H9 (cell line): ENCODE data around the gene SPCS1. TPM values are rescaled to one million over a fixed set of nuclear protein-coding genes. Genes with fewer than 3 reads are reported as not detected.

Experiments
- DNase-seq: peaks from one replicate; pipeline ENCODE4 v3.0.0-alpha.2; 2017
- H2AFZ ChIP-seq: one replicate; pipeline ENCODE4 v1.6.1; 2013; ENCODE audit warnings: mild to moderate bottlenecking, low read length, control low read depth, moderate library complexity
- H2AK5ac ChIP-seq: 2 replicates; pipeline ENCODE4 v1.6.1; 2013; ENCODE audit warnings: low read length, control low read depth, mixed read lengths; ENCODE audit not compliant: insufficient read length
- H2BK120ac ChIP-seq: one replicate; pipeline ENCODE4 v1.6.1; 2013; ENCODE audit warnings: low read depth, mild to moderate bottlenecking, low read length, control low read depth, inconsistent platforms; ENCODE audit not compliant: poor library complexity, severe bottlenecking
- H2BK12ac ChIP-seq: 2 replicates; pipeline ENCODE4 v1.6.1; 2013; ENCODE audit warnings: low read length, control low read depth, mixed read lengths, low read depth; ENCODE audit not compliant: insufficient read length
- H2BK15ac ChIP-seq: 2 replicates; pipeline ENCODE4 v1.6.1; 2013; ENCODE audit warnings: low read depth, low read length, control low read depth
- H2BK20ac ChIP-seq: one replicate; pipeline ENCODE4 v1.6.1; 2013; ENCODE audit warnings: low read depth, mild to moderate bottlenecking, low read length, control low read depth, inconsistent platforms; ENCODE audit not compliant: poor library complexity, severe bottlenecking
- H2BK5ac ChIP-seq: 2 replicates; pipeline ENCODE4 v1.6.1; 2013; ENCODE audit warnings: low read length, control low read depth, mixed read lengths; ENCODE audit not compliant: insufficient read length
- H3K14ac ChIP-seq: 2 replicates; pipeline ENCODE4 v1.6.1; 2013; ENCODE audit warnings: low read length, control low read depth; ENCODE audit not compliant: insufficient read depth
- H3K18ac ChIP-seq: 2 replicates; pipeline ENCODE4 v1.6.1; 2013; ENCODE audit warnings: low read depth, mild to moderate bottlenecking, mixed read lengths, low read length, control low read depth; ENCODE audit not compliant: insufficient read length
- H3K23ac ChIP-seq: 2 replicates; pipeline ENCODE4 v1.6.1; 2013; ENCODE audit warnings: low read length, control low read depth, mixed read lengths, low read depth; ENCODE audit not compliant: insufficient read length
- H3K23me2 ChIP-seq: 2 replicates; pipeline ENCODE4 v1.6.1; 2013; ENCODE audit warnings: low read depth, mild to moderate bottlenecking, mixed read lengths, low read length, control low read depth; ENCODE audit not compliant: insufficient read length, poor library complexity, severe bottlenecking
- H3K27ac ChIP-seq: 2 replicates; pipeline ENCODE4 v1.5.1; 2013; ENCODE audit warnings: low read length, control low read depth, mixed read lengths, low read depth; ENCODE audit not compliant: insufficient read length
- H3K27me3 ChIP-seq: 2 replicates; pipeline ENCODE4 v1.6.1; 2013; ENCODE audit warnings: low read length, control low read depth, inconsistent platforms; ENCODE audit not compliant: insufficient read depth
- H3K4ac ChIP-seq: 2 replicates; pipeline ENCODE4 v1.6.1; 2013; ENCODE audit warnings: low read depth, mild to moderate bottlenecking, control low read depth, inconsistent platforms, low read length, moderate library complexity
- H3K4me1 ChIP-seq: 2 replicates; pipeline ENCODE4 v1.6.1; 2013; ENCODE audit warnings: low read length, control low read depth, inconsistent platforms; ENCODE audit not compliant: insufficient read depth
- H3K4me2 ChIP-seq: 2 replicates; pipeline ENCODE4 v1.6.1; 2013; ENCODE audit warnings: low read length, control low read depth, mixed read lengths; ENCODE audit not compliant: insufficient read length, insufficient read depth
- H3K56ac ChIP-seq: 2 replicates; pipeline ENCODE4 v1.6.1; 2013; ENCODE audit warnings: low read depth, mild to moderate bottlenecking, mixed read lengths, low read length, control low read depth; ENCODE audit not compliant: insufficient read length
- H3K79me1 ChIP-seq: 2 replicates; pipeline ENCODE4 v1.6.1; 2013; ENCODE audit warnings: low read depth, mild to moderate bottlenecking, moderate library complexity, low read length, control low read depth, inconsistent platforms; ENCODE audit not compliant: insufficient read depth, poor library complexity, severe bottlenecking
- H3K79me2 ChIP-seq: 2 replicates; pipeline ENCODE4 v1.6.1; 2013; ENCODE audit warnings: low read length, control low read depth, inconsistent platforms; ENCODE audit not compliant: insufficient read depth
- H3K9ac ChIP-seq: 2 replicates; pipeline ENCODE4 v1.6.1; 2013; ENCODE audit warnings: low read length, control low read depth, mixed read lengths; ENCODE audit not compliant: insufficient read length; ENCODE audit errors: extremely low read depth
- H3K9me3 ChIP-seq: one replicate; pipeline ENCODE4 v1.6.1; 2013; ENCODE audit warnings: low read depth, low read length, inconsistent platforms; ENCODE audit not compliant: control insufficient read depth
- H3T11ph ChIP-seq: one replicate; pipeline ENCODE4 v1.6.1; 2013; ENCODE audit warnings: mild to moderate bottlenecking, low read length, control low read depth, inconsistent platforms
- H4K20me1 ChIP-seq: one replicate; pipeline ENCODE4 v1.6.1; 2013; ENCODE audit not compliant: control insufficient read depth, insufficient read length, insufficient read depth
- H4K5ac ChIP-seq: 2 replicates; pipeline ENCODE4 v1.6.1; 2013; ENCODE audit warnings: low read depth, mild to moderate bottlenecking, mixed read lengths, low read length, control low read depth; ENCODE audit not compliant: insufficient read length
- H4K8ac ChIP-seq: replicated peaks from 2 replicates; pipeline ENCODE4 v1.6.1; 2013; ENCODE audit warnings: low read length, control low read depth, mixed read lengths, low read depth; ENCODE audit not compliant: insufficient read length
- H4K91ac ChIP-seq: 2 replicates; pipeline ENCODE4 v1.6.1; 2013; ENCODE audit warnings: low read depth, mild to moderate bottlenecking, moderate library complexity, mixed read lengths, low read length, control low read depth; ENCODE audit not compliant: insufficient read length
- H3K27ac Mint-ChIP-seq, 3 experiments: 2 replicates in 2 of 3; 3 replicates in 1 of 3; pipeline ENCODE4 v1.8.0; 2020 to 2021; ENCODE audit warnings: mixed read lengths in 3 of 3, mild to moderate bottlenecking in 1 of 3, moderate library complexity in 1 of 3
- H3K27me3 Mint-ChIP-seq: 2 replicates; pipeline ENCODE4 v1.8.0; 2021; ENCODE audit warnings: low read depth, mild to moderate bottlenecking, moderate library complexity, mixed read lengths
- H3K36me3 Mint-ChIP-seq, 3 experiments: 2 replicates in 2 of 3; 3 replicates in 1 of 3; pipeline ENCODE4 v1.8.0; 2020 to 2021; ENCODE audit warnings: low read depth in 3 of 3, mixed read lengths in 3 of 3; ENCODE audit not compliant: insufficient read depth in 1 of 3
- H3K4me1 Mint-ChIP-seq, 2 experiments: 2 replicates each; pipeline ENCODE4 v1.8.0; 2020; ENCODE audit warnings: mixed read lengths in 2 of 2
- H3K4me3 Mint-ChIP-seq, 2 experiments: 2 replicates in 1 of 2; 3 replicates in 1 of 2; pipeline ENCODE4 v1.8.0; 2020 to 2021; ENCODE audit warnings: mild to moderate bottlenecking in 2 of 2, mixed read lengths in 2 of 2, moderate library complexity in 1 of 2
- H3K9me3 Mint-ChIP-seq, 2 experiments: 2 replicates in 1 of 2; 3 replicates in 1 of 2; pipeline ENCODE4 v1.8.0; 2020; ENCODE audit warnings: mild to moderate bottlenecking in 2 of 2, mixed read lengths in 2 of 2, moderate library complexity in 1 of 2
- WGBS: extraction: QIAGEN DNeasy Blood & Tissue Kit; methylation state at CpG from one replicate; pipeline ENCODE4 v1.1.7; 2013; ENCODE audit warnings: missing lambda C conversion rate, low lambda C conversion rate, mixed read lengths; ENCODE audit not compliant: insufficient read length; ENCODE audit errors: extremely low coverage; 5-methylcytosine and 5-hydroxymethylcytosine counted together
- total RNA-seq: library from RNA; stranded (reverse); gene quantifications from 2 replicates; pipeline ENCODE4 v1.2.1, GENCODE V29; 2021
- TF ChIP-seq, protein P1 (sequence below): fragments of 200-600 bp; sonication (generic); conservative IDR thresholded peaks from 3 replicates; pipeline ENCODE4 v1.8.0; 2021; ENCODE audit warnings: antibody characterized with exemption, mild to moderate bottlenecking

SPCS1 gene
- total RNA-seq, 1 experiment from 2014 or later = 106 TPM

DNA sequence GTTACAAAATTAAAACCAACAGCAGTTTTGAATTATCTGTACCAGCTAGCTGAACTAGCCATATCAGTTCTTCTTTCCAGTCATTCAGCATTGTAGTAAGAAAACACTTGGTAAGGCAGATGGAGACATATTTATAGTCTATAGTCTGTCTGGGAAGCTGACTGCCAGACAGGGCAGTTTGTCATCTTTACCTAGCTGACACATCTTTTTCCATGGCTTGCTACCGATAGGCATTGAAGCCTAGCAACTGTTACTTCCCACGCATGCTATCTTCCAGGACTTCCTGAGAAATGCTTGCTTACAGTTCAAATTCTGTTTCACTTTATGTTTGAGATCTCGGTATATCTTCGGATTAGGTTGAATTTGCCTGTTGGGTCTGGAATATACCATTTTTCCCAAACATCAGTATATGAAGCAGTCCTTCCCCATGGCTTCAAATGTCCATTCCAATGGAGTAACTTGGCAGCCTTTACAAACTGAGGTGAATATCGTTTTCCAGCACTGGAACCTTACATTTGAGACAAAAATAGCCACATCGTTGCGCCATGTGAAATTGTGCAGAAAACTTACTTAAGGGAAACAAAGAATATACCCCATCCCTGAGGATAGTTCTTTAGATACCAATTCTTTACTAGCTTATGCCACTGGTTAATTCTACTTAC lies 11.2 kb upstream of the SPCS1 start:
- H3K27me3 Mint-ChIP-seq = no peaks in the 10 kb centered on the region
- Histone ChIP-seq H3K18ac (no peak overlapping the region), H3K79me2 (no peaks in the 10 kb centered on the region), H2BK120ac (no peak overlapping the region), H3K56ac (no peak overlapping the region), H3K27me3 (no peaks in the 10 kb centered on the region), H2AK5ac (no peak overlapping the region), H4K5ac (no peak overlapping the region), H3K9ac (no peak overlapping the region), H2BK20ac (no peak overlapping the region), H4K20me1 (no peaks in the 10 kb centered on the region), H3K4me1 (no peaks in the 10 kb centered on the region), H3K14ac (no peak overlapping the region), H3K27ac (no peak overlapping the region), H3K4ac (no peak overlapping the region), H4K8ac (no peak overlapping the region), H2BK12ac (no peak overlapping the region), H3T11ph (no peak overlapping the region), H3K23me2 (no peaks in the 10 kb centered on the region), H2AFZ (no peak overlapping the region), H4K91ac (no peak overlapping the region), H3K79me1 (no peaks in the 10 kb centered on the region), H2BK15ac (no peak overlapping the region), H2BK5ac (no peak overlapping the region), H3K9me3 (no peaks in the 10 kb centered on the region), H3K23ac (no peak overlapping the region), H3K4me2 (no peak overlapping the region)
- TF ChIP-seq, protein P1, sequence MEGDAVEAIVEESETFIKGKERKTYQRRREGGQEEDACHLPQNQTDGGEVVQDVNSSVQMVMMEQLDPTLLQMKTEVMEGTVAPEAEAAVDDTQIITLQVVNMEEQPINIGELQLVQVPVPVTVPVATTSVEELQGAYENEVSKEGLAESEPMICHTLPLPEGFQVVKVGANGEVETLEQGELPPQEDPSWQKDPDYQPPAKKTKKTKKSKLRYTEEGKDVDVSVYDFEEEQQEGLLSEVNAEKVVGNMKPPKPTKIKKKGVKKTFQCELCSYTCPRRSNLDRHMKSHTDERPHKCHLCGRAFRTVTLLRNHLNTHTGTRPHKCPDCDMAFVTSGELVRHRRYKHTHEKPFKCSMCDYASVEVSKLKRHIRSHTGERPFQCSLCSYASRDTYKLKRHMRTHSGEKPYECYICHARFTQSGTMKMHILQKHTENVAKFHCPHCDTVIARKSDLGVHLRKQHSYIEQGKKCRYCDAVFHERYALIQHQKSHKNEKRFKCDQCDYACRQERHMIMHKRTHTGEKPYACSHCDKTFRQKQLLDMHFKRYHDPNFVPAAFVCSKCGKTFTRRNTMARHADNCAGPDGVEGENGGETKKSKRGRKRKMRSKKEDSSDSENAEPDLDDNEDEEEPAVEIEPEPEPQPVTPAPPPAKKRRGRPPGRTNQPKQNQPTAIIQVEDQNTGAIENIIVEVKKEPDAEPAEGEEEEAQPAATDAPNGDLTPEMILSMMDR = no peak
- H3K36me3 Mint-ChIP-seq = peaks cover 46 to 84% (median 74%) of the 10 kb centered on the region in 3 experiments; a peak in 6 of 7 replicates
- no peak for DNase-seq
- no peaks in the 10 kb centered on the region for H3K9me3 Mint-ChIP-seq
- H3K4me1 Mint-ChIP-seq = 0 out of 4 replicates have a peak, but pooled peaks cover 0 to 2% of the 10 kb centered on the region in 2 experiments
- WGBS = no CpG with 5 or more reads among the region's 7 CpGs
- no peak overlapping the region for H3K4me3 Mint-ChIP-seq
- no peak overlapping the region for H3K27ac Mint-ChIP-seq
